Mesendoderm (in vitro differentiated cells): ENCODE results near the gene ERCC3.

Experiments used
- DNase-seq: peaks from one replicate; pipeline ENCODE4 v3.0.0; 2013
- H2AK5ac ChIP-seq: 2 replicates; pipeline ENCODE4 v1.6.1; 2013; ENCODE audit warnings: low read length, inconsistent platforms
- H2BK120ac ChIP-seq: 2 replicates; pipeline ENCODE4 v1.6.1; 2013; ENCODE audit warnings: low read depth, mild to moderate bottlenecking, low read length, moderate library complexity, mixed read lengths
- H2BK15ac ChIP-seq: replicated peaks from 2 replicates; pipeline ENCODE4 v1.6.1; 2013; ENCODE audit warnings: low read depth, mild to moderate bottlenecking, moderate library complexity
- H2BK5ac ChIP-seq: 2 replicates; pipeline ENCODE4 v1.6.1; 2013; ENCODE audit warnings: low read length, inconsistent platforms
- H3K18ac ChIP-seq: 2 replicates; pipeline ENCODE4 v1.6.1; 2013; ENCODE audit warnings: mild to moderate bottlenecking, low read length, mixed read lengths
- H3K23ac ChIP-seq: one replicate; pipeline ENCODE4 v1.6.1; 2013; ENCODE audit warnings: low read length
- H3K27ac ChIP-seq: 2 replicates; pipeline ENCODE4 v1.5.1; 2013; ENCODE audit warnings: low read depth, mild to moderate bottlenecking, inconsistent platforms, low read length, moderate library complexity
- H3K27me3 ChIP-seq: 2 replicates; pipeline ENCODE4 v1.6.1; 2013; ENCODE audit warnings: low read length, control low read depth, mild to moderate bottlenecking, inconsistent platforms; ENCODE audit not compliant: insufficient read depth, poor library complexity
- H3K36me3 ChIP-seq: 2 replicates; pipeline ENCODE4 v1.6.1; 2013; ENCODE audit warnings: low read length, inconsistent platforms; ENCODE audit not compliant: control insufficient read depth, insufficient read depth
- H3K4ac ChIP-seq: one replicate; pipeline ENCODE4 v1.6.1; 2013; ENCODE audit warnings: low read depth, mild to moderate bottlenecking, low read length, moderate library complexity
- H3K4me1 ChIP-seq: 2 replicates; pipeline ENCODE4 v1.6.1; 2013; ENCODE audit warnings: low read depth, low read length, inconsistent platforms; ENCODE audit not compliant: control insufficient read depth
- H3K4me2 ChIP-seq: 2 replicates; pipeline ENCODE4 v1.6.1; 2013; ENCODE audit warnings: low read length
- H3K4me3 ChIP-seq: 2 replicates; pipeline ENCODE4 v1.5.1; 2013; ENCODE audit warnings: mild to moderate bottlenecking, low read length
- H3K56ac ChIP-seq: one replicate; pipeline ENCODE4 v1.6.1; 2013; ENCODE audit warnings: low read length
- H3K79me1 ChIP-seq: 2 replicates; pipeline ENCODE4 v1.6.1; 2013; ENCODE audit warnings: low read length, inconsistent platforms
- H3K79me2 ChIP-seq: 2 replicates; pipeline ENCODE4 v1.6.1; 2013; ENCODE audit warnings: mild to moderate bottlenecking, low read length; ENCODE audit not compliant: control insufficient read depth, insufficient read depth
- H3K9ac ChIP-seq: 2 replicates; pipeline ENCODE4 v1.6.1; 2013; ENCODE audit warnings: low read length, inconsistent platforms
- H4K5ac ChIP-seq: one replicate; pipeline ENCODE4 v1.6.1; 2013; ENCODE audit warnings: low read length
- H4K8ac ChIP-seq: one replicate; pipeline ENCODE4 v1.6.1; 2013; ENCODE audit warnings: low read depth, mild to moderate bottlenecking, control low read depth, low read length, moderate library complexity
- WGBS: extraction: QIAGEN DNeasy Blood & Tissue Kit; methylation state at CpG from one replicate; pipeline ENCODE4 v1.1.7; 2013; ENCODE audit warnings: low lambda C conversion rate, missing lambda C conversion rate; ENCODE audit not compliant: insufficient coverage; ENCODE audit errors: extremely low coverage; 5-methylcytosine and 5-hydroxymethylcytosine counted together

Gene ERCC3

DNA sequence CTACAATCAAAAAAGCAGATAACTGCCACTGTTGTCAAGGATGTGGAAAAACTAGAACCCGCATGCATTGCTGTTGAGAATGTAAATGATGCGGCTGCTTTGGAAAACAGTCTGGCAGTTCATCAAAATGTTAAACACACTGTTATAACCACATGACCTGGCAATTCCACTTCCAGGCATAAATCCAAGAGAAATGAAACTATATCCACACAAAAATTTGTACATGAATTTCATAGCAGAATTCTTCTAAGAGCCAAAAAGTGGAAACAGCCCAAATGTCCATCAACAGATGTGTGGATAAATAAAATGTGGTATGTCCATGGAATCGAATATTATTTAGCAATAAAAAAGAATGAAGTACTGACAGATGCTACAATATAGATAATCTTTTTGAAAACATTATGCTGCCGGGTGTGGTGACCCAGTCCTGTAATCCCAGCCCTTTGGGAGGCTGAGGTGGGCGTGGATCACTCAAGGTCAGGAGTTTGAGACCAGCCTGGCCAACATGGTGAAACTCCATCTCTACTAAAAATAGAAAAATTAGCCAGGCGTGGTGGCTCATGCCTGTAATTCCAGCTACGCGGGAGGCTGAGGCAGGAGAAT, 32.0 kb downstream of the ERCC3 start:
- H3K56ac ChIP-seq = no peak overlapping the region
- DNase-seq = no peak
- H3K79me2 ChIP-seq = no peaks in the 10 kb centered on the region
- H3K27ac ChIP-seq = no peak overlapping the region
- H3K79me1 ChIP-seq = no peaks in the 10 kb centered on the region
- H3K4ac ChIP-seq = no peak overlapping the region
- no peak overlapping the region for H2BK15ac ChIP-seq
- H4K5ac ChIP-seq = no peak overlapping the region
- peaks cover 11% of the 10 kb centered on the region for H3K36me3 ChIP-seq
- no CpG with 5 or more reads among the region's 8 CpGs for WGBS
- H3K18ac ChIP-seq = no peak overlapping the region
- H3K4me3 ChIP-seq = no peak overlapping the region
- H2AK5ac ChIP-seq = no peak overlapping the region
- H3K23ac ChIP-seq = no peak overlapping the region
- no peaks in the 10 kb centered on the region for H3K27me3 ChIP-seq
- no peak overlapping the region for H3K4me2 ChIP-seq
- H4K8ac ChIP-seq = no peak overlapping the region
- no peak overlapping the region for H2BK120ac ChIP-seq
- H2BK5ac ChIP-seq = no peak overlapping the region
- no peak overlapping the region for H3K9ac ChIP-seq
- H3K4me1 ChIP-seq = no peaks in the 10 kb centered on the region

DNA sequence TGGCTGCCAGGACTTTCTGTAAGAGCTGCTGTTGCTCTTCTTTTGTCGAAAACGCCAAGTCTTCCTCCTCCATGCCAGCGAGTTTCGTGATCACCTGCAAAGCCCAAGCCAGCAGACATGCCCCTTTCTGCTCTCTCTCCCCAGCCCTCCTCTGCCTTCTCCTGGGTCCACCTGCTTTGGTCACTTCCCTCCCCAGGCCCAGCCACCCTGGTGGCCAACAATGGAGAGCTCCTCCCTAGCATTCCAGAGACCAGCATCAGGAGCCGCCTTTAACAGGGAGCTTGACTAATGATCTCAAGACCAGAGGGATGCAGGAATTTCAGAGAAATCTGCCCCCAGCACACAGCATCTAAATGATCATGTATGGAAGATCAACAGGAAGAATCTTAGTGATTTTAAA, 34.6 kb downstream of the ERCC3 start:
- no peak overlapping the region for H2BK120ac ChIP-seq
- no peak overlapping the region for H2BK5ac ChIP-seq
- H3K27ac ChIP-seq = no peak overlapping the region
- no peaks in the 10 kb centered on the region for H3K27me3 ChIP-seq
- no peak overlapping the region for H4K5ac ChIP-seq
- peaks cover 13% of the 10 kb centered on the region for H3K36me3 ChIP-seq
- WGBS = no CpG with 5 or more reads among the region's 5 CpGs
- H3K4ac ChIP-seq = no peak overlapping the region
- H4K8ac ChIP-seq = no peak overlapping the region
- H2AK5ac ChIP-seq = no peak overlapping the region
- no peaks in the 10 kb centered on the region for H3K79me1 ChIP-seq
- no peaks in the 10 kb centered on the region for H3K79me2 ChIP-seq
- H3K4me2 ChIP-seq = no peak overlapping the region
- no peak overlapping the region for H3K56ac ChIP-seq
- H3K23ac ChIP-seq = no peak overlapping the region
- DNase-seq = peak; percentile 9
- no peaks in the 10 kb centered on the region for H3K4me1 ChIP-seq
- H3K18ac ChIP-seq = no peak overlapping the region
- H3K9ac ChIP-seq = no peak overlapping the region
- H2BK15ac ChIP-seq = no peak overlapping the region
- no peak overlapping the region for H3K4me3 ChIP-seq

DNA sequence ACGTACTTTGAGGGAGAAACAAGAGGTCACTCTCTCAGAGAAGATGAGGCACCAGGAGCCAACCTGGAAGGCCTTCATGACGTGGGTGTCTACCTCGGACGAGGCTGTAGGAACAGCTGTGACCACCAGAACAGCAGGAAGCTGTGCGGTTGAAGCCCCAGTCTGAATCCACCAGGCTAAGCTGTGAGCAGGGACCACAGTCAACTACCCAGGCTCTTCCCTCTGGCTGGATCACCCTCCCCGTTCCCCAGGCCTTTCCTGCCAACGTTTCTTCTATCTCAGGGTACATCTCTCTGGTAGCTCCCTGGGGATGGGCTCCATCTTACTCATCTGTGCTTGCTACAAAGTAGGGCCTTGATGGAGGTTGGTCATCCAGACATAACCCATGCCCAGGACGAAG, 37.1 kb downstream of the ERCC3 start:
- no peaks in the 10 kb centered on the region for H3K4me1 ChIP-seq
- no peak overlapping the region for H2AK5ac ChIP-seq
- H2BK120ac ChIP-seq = no peak overlapping the region
- no peak overlapping the region for H4K8ac ChIP-seq
- H3K79me1 ChIP-seq = no peaks in the 10 kb centered on the region
- H3K27ac ChIP-seq = no peak overlapping the region
- DNase-seq = no peak
- no peak overlapping the region for H3K18ac ChIP-seq
- no peak overlapping the region for H3K56ac ChIP-seq
- H3K36me3 ChIP-seq = peaks cover 11% of the 10 kb centered on the region
- H3K4me3 ChIP-seq = no peak overlapping the region
- no peak overlapping the region for H3K4me2 ChIP-seq
- no peak overlapping the region for H2BK15ac ChIP-seq
- no peak overlapping the region for H2BK5ac ChIP-seq
- no CpG with 5 or more reads among the region's 8 CpGs for WGBS
- H3K9ac ChIP-seq = no peak overlapping the region
- no peaks in the 10 kb centered on the region for H3K79me2 ChIP-seq
- no peak overlapping the region for H3K4ac ChIP-seq
- H3K23ac ChIP-seq = no peak overlapping the region
- no peak overlapping the region for H4K5ac ChIP-seq
- no peaks in the 10 kb centered on the region for H3K27me3 ChIP-seq

- Histone ChIP-seq H3K27me3 (no peaks in the 10 kb centered on the region), H2AK5ac (no peak overlapping the region), H3K27ac (no peak overlapping the region), H3K4ac (no peak overlapping the region), H3K79me2 (no peaks in the 10 kb centered on the region), H3K4me1 (no peaks in the 10 kb centered on the region), H3K4me2 (no peak overlapping the region), H3K56ac (no peak overlapping the region), H3K9ac (no peak overlapping the region), H3K4me3 (no peak overlapping the region), H3K23ac (no peak overlapping the region), H3K18ac (no peak overlapping the region), H4K5ac (no peak overlapping the region), H2BK5ac (no peak overlapping the region), H4K8ac (no peak overlapping the region), H2BK120ac (no peak overlapping the region), H3K79me1 (no peaks in the 10 kb centered on the region), H3K36me3 (peaks cover 11% of the 10 kb centered on the region), H2BK15ac (no peak overlapping the region)
- no CpG with 5 or more reads among the region's 3 CpGs for WGBS
- DNase-seq = no peak
Observed at GRCh38 chr2:127256381-127256780, 37.6 kb downstream of the ERCC3 start.

- Histone ChIP-seq H3K36me3 (peaks cover 7% of the 10 kb centered on the region), H3K27ac (no peak overlapping the region)
Observed at GRCh38 chr2:127255721-127256120, 38.2 kb downstream of the ERCC3 start.

GRCh38 chr2:127255146-127255545, 38.8 kb downstream of the ERCC3 start:
- no peaks in the 10 kb centered on the region for H3K27me3 ChIP-seq
- no peak overlapping the region for H3K27ac ChIP-seq
- no peaks in the 10 kb centered on the region for H3K79me1 ChIP-seq
- no peak overlapping the region for H3K9ac ChIP-seq
- H3K4ac ChIP-seq = no peak overlapping the region
- WGBS = no CpG with 5 or more reads among the region's 2 CpGs
- no peaks in the 10 kb centered on the region for H3K4me1 ChIP-seq
- H3K18ac ChIP-seq = no peak overlapping the region
- no peak overlapping the region for H2BK5ac ChIP-seq
- peaks cover 6% of the 10 kb centered on the region for H3K36me3 ChIP-seq
- no peak overlapping the region for H4K8ac ChIP-seq
- H3K23ac ChIP-seq = no peak overlapping the region
- H2BK15ac ChIP-seq = no peak overlapping the region
- H3K79me2 ChIP-seq = no peaks in the 10 kb centered on the region
- no peak overlapping the region for H3K56ac ChIP-seq
- no peak for DNase-seq
- H2AK5ac ChIP-seq = no peak overlapping the region
- H2BK120ac ChIP-seq = no peak overlapping the region
- H4K5ac ChIP-seq = no peak overlapping the region
- no peak overlapping the region for H3K4me2 ChIP-seq
- no peak overlapping the region for H3K4me3 ChIP-seq

More at GRCh38 chr2:127255721-127256120, 38.2 kb downstream of the ERCC3 start:
- Histone ChIP-seq H3K4me3 (no peak overlapping the region), H3K4me1 (no peaks in the 10 kb centered on the region), H3K4me2 (no peak overlapping the region), H3K56ac (no peak overlapping the region), H3K79me2 (no peaks in the 10 kb centered on the region), H3K18ac (no peak overlapping the region), H2BK5ac (no peak overlapping the region), H2BK120ac (no peak overlapping the region), H2AK5ac (no peak overlapping the region), H4K5ac (no peak overlapping the region), H3K4ac (no peak overlapping the region), H3K9ac (no peak overlapping the region), H3K79me1 (no peaks in the 10 kb centered on the region), H2BK15ac (no peak overlapping the region), H3K23ac (no peak overlapping the region), H4K8ac (no peak overlapping the region), H3K27me3 (no peaks in the 10 kb centered on the region)
- no CpG with 5 or more reads among the region's 6 CpGs for WGBS
- no peak for DNase-seq
